GM23248 (cell line): ENCODE measurements around the gene NAALADL2.

Source experiments
- EZH2 ChIP-seq: fragments of 200-600 bp; sonication (generic); IDR thresholded peaks from 2 replicates; pipeline ENCODE4 v1.6.1; 2018; ENCODE audit warnings: antibody characterized with exemption, mild to moderate bottlenecking; ENCODE audit not compliant: insufficient read depth, poor library complexity, severe bottlenecking
- EZH2phosphoT487 ChIP-seq: fragments of 200-600 bp; sonication (generic); IDR thresholded peaks from 2 replicates; pipeline ENCODE4 v1.6.1; 2018; ENCODE audit warnings: antibody characterized with exemption, moderate library complexity, mild to moderate bottlenecking, low read depth; ENCODE audit not compliant: insufficient read depth

- TF ChIP-seq EZH2phosphoT487 (no peak), EZH2 (no peak)
These were observed 731.6 kb downstream of the NAALADL2 start for GRCh38 chr3:175590745-175591144.
